ENCODE results near the gene KIF3C.

DNA sequence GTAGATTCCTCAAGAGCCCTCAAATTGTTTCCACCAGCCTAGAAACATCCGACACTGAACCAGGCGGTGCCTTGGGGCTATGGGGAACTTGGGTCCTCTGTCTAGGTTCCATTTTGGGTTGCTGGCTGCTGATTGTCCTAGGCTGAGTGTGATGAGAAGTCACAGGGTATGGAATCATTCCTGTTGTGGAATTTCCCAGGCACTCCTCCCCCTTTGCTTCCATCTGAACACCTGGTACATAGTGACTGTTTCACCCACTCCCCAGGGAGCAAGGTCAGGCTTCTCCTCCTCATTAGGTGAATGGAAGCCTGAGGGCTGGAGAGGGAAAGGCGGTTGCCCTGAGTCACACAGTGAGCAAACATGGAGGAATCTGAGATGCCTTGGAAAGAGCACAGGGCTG is 4.5 kb downstream of the KIF3C start:
- TF ChIP-seq, protein P1, sequence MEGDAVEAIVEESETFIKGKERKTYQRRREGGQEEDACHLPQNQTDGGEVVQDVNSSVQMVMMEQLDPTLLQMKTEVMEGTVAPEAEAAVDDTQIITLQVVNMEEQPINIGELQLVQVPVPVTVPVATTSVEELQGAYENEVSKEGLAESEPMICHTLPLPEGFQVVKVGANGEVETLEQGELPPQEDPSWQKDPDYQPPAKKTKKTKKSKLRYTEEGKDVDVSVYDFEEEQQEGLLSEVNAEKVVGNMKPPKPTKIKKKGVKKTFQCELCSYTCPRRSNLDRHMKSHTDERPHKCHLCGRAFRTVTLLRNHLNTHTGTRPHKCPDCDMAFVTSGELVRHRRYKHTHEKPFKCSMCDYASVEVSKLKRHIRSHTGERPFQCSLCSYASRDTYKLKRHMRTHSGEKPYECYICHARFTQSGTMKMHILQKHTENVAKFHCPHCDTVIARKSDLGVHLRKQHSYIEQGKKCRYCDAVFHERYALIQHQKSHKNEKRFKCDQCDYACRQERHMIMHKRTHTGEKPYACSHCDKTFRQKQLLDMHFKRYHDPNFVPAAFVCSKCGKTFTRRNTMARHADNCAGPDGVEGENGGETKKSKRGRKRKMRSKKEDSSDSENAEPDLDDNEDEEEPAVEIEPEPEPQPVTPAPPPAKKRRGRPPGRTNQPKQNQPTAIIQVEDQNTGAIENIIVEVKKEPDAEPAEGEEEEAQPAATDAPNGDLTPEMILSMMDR (conservative IDR thresholded peaks at IDR 0.05 in 1 of 2, IDR thresholded peaks at IDR 0.05 in 1 of 2; ENCODE audit: extremely low read depth in 1 of 2, insufficient read depth in 1 of 2, low read depth in 1 of 2, low read length in 2 of 2) = no peak
- TF ChIP-seq EZH2 (IDR thresholded peaks at IDR 0.05; ENCODE audit: borderline replicate concordance, low read length) = no peak
